PC-3 (cell line): ENCODE measurements around the gene MRPS22.

Source experiments
- CTCF ChIP-seq: fragments of 300-600 bp; sonication (generic); conservative IDR thresholded peaks from 2 replicates; pipeline ENCODE4 v1.5.1; 2017; ENCODE audit warnings: antibody characterized with exemption, low read depth, mild to moderate bottlenecking, low read length
- EZH2 ChIP-seq: fragments of 300-600 bp; sonication (generic); IDR thresholded peaks from one replicate; pipeline ENCODE4 v1.6.1; 2017; ENCODE audit warnings: antibody characterized with exemption, mild to moderate bottlenecking, low read length; ENCODE audit not compliant: unreplicated experiment
- EZH2phosphoT487 ChIP-seq: fragments of 300-600 bp; sonication (generic); IDR thresholded peaks from 2 replicates; pipeline ENCODE4 v1.6.1; 2018; ENCODE audit warnings: mild to moderate bottlenecking, antibody characterized with exemption, low read length, borderline replicate concordance

- TF ChIP-seq CTCF (no peak), EZH2 (no peak), EZH2phosphoT487 (no peak)
These were observed 48.8 kb upstream of the MRPS22 start for GRCh38 chr3:139295040-139295439.
